Caco-2 (cell line): ENCODE data around the gene MLPH. TPM values are rescaled to one million over a fixed set of nuclear protein-coding genes. Genes with fewer than 3 reads are reported as not detected.
A peak's percentile ranks its signal among the peaks of the same experiment; 100 is the strongest.

Source experiments
- BruUV-seq: library from RNA; stranded (reverse); fragments of 400-500 nt; replicated peaks from 2 replicates; lab custom pipeline; 2021; lab: Mats Ljungman, UMichigan
- CTCF ChIA-PET: fragments of 300-600 bp; sonication (Branson Sonifier 250); formaldehyde crosslinking; loops from one replicate; lab custom pipeline; 2022; ENCODE audit warnings: antibody characterized with exemption; lab: Charles Lee
- POLR2A ChIA-PET: fragments of 300-600 bp; sonication (Branson Sonifier 250); formaldehyde crosslinking; loops from one replicate; lab custom pipeline; 2022; ENCODE audit warnings: antibody characterized with exemption; lab: Charles Lee
- DNase-seq, 2 experiments: peaks; one replicate each; pipeline versions ENCODE4 v3.0.0 to v3.0.0-alpha.2; 2020 to 2022
- H3K27me3 ChIP-seq: replicated peaks from 2 replicates; pipeline ENCODE4 v1.6.0; 2011; ENCODE audit warnings: low read length; ENCODE audit not compliant: control insufficient read depth, insufficient read depth
- H3K36me3 ChIP-seq: 2 replicates; pipeline ENCODE4 v1.5.1; 2011; ENCODE audit warnings: low read length; ENCODE audit not compliant: control insufficient read depth, insufficient read depth
- H3K4me1 ChIP-seq: fragments of 250-450 bp; sonication (Bioruptor Pico); 2 replicates; pipeline ENCODE4 v1.5.1; 2020; ENCODE audit warnings: mild to moderate bottlenecking
- H3K4me3 ChIP-seq: 2 replicates; pipeline ENCODE4 v1.5.1; 2011; ENCODE audit warnings: low read depth, mild to moderate bottlenecking, control low read depth, low read length
- H3K9me3 ChIP-seq: fragments of 250-450 bp; sonication (Bioruptor Pico); 2 replicates; pipeline ENCODE4 v1.5.1; 2020; ENCODE audit warnings: mild to moderate bottlenecking, moderate library complexity
- H3K27ac Mint-ChIP-seq: one replicate; pipeline ENCODE4 v1.8.0; 2022; ENCODE audit warnings: mixed read lengths; ENCODE audit not compliant: unreplicated experiment
- H3K27me3 Mint-ChIP-seq: one replicate; pipeline ENCODE4 v1.8.0; 2022; ENCODE audit warnings: mixed read lengths; ENCODE audit not compliant: insufficient read depth, unreplicated experiment
- H3K36me3 Mint-ChIP-seq: one replicate; pipeline ENCODE4 v1.8.0; 2022; ENCODE audit warnings: mild to moderate bottlenecking, mixed read lengths; ENCODE audit not compliant: insufficient read depth, unreplicated experiment
- H3K4me1 Mint-ChIP-seq: one replicate; pipeline ENCODE4 v1.8.0; 2022; ENCODE audit warnings: low read depth, mixed read lengths; ENCODE audit not compliant: unreplicated experiment
- H3K4me3 Mint-ChIP-seq: one replicate; pipeline ENCODE4 v1.8.0; 2022; ENCODE audit warnings: mild to moderate bottlenecking, moderate library complexity, mixed read lengths; ENCODE audit not compliant: unreplicated experiment
- H3K9me3 Mint-ChIP-seq: one replicate; pipeline ENCODE4 v1.8.0; 2022; ENCODE audit warnings: mixed read lengths; ENCODE audit not compliant: unreplicated experiment
- intact Hi-C: fragments of 100-400 bp; cut with micrococcal nuclease; formaldehyde crosslinking; loops from one replicate; pipeline ENCODE4 v1.10.0; 2022; ENCODE audit not compliant: unreplicated experiment
- total RNA-seq: library from RNA; stranded (reverse); gene quantifications from 2 replicates; pipeline ENCODE4 v1.2.3, GENCODE V29; 2022
- TF ChIP-seq, protein P1 (sequence below), 2 experiments: fragments of 200-600 bp in 1 of 2; IDR thresholded peaks; 1 replicate in 1 of 2; 2 replicates in 1 of 2; pipeline versions ENCODE4 v1.5.1 to v1.8.0; 2011 to 2022; ENCODE audit warnings: antibody characterized with exemption in 1 of 2, control low read depth in 1 of 2, inconsistent platforms in 1 of 2, low read depth in 1 of 2, low read length in 1 of 2, mild to moderate bottlenecking in 1 of 2, moderate library complexity in 1 of 2; ENCODE audit not compliant: insufficient read depth in 1 of 2, severe bottlenecking in 1 of 2, unreplicated experiment in 1 of 2

The MLPH gene
- total RNA-seq, 1 experiment from 2014 or later, result not detected

DNA sequence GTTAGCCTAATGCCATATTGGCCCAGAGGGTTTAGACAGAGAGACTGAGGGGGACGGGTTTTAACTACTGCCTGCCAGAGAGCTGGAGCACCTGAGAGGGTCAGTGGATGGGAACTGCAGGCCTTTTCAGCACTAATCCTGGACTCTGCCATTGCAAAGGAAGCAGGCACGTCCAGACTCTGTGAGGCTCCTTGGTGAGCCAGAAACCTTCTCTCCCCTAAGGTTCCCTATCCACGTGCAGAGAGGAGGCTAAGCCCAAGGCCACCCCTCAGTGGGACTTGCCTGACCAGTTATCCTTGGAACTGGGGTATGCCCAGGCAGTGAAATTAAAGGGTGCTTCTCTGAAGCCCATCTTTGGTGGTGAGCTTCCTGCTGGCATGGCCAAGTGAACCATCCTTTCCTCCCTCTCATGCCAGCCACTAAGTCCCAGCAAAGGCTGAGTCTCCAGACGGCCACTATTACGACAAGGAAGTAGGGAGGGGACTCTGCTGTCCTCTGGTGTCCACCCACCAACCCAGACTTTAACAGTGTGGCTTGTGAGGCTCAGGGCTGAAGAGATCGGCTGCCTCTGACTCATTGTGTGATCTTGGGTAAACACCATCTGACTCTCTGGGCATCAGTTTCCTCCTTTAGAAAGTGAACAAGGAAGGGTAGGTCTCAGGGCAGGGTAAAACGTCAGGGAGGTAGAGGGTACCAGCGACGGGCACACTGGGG is 3.9 kb upstream of the MLPH start:
- Mint-ChIP-seq H3K4me3 (no peak overlapping the region), H3K9me3 (no peaks in the 10 kb centered on the region)
- no TSS peak for BruUV-seq

GRCh38 chr2:237485304-237485703 is 1.7 kb upstream of the MLPH start:
- peaks cover 6% of the 10 kb centered on the region for H3K27me3 Mint-ChIP-seq
- no peaks in the 10 kb centered on the region for H3K4me1 Mint-ChIP-seq
- Histone ChIP-seq H3K4me1 (no peaks in the 10 kb centered on the region), H3K27me3 (no peaks in the 10 kb centered on the region; the same call in 1 of the 2 replicates), H3K4me3 (no peak overlapping the region), H3K9me3 (no peaks in the 10 kb centered on the region), H3K36me3 (no peaks in the 10 kb centered on the region)
- ChIA-PET POLR2A (no interaction called here), CTCF (no interaction called here)
- intact Hi-C loops, result no loop called here
- TF ChIP-seq, protein P1, sequence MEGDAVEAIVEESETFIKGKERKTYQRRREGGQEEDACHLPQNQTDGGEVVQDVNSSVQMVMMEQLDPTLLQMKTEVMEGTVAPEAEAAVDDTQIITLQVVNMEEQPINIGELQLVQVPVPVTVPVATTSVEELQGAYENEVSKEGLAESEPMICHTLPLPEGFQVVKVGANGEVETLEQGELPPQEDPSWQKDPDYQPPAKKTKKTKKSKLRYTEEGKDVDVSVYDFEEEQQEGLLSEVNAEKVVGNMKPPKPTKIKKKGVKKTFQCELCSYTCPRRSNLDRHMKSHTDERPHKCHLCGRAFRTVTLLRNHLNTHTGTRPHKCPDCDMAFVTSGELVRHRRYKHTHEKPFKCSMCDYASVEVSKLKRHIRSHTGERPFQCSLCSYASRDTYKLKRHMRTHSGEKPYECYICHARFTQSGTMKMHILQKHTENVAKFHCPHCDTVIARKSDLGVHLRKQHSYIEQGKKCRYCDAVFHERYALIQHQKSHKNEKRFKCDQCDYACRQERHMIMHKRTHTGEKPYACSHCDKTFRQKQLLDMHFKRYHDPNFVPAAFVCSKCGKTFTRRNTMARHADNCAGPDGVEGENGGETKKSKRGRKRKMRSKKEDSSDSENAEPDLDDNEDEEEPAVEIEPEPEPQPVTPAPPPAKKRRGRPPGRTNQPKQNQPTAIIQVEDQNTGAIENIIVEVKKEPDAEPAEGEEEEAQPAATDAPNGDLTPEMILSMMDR (IDR thresholded peaks at IDR 0.05; ENCODE audit: insufficient read depth in 1 of 2, low read depth in 1 of 2, low read length in 1 of 2, severe bottlenecking in 1 of 2, unreplicated experiment in 1 of 2), result no peak
- no peaks in the 10 kb centered on the region for H3K9me3 Mint-ChIP-seq
- no peak for DNase-seq
- no peaks in the 10 kb centered on the region for H3K36me3 Mint-ChIP-seq
- no peak overlapping the region for H3K4me3 Mint-ChIP-seq
- BruUV-seq, result no TSS peak
- H3K27ac Mint-ChIP-seq, result no peak overlapping the region

More for the DNA sequence above, 3.9 kb upstream of the MLPH start:
- DNase-seq, result no peak
- H3K36me3 Mint-ChIP-seq, result no peaks in the 10 kb centered on the region
- POLR2A ChIA-PET, result no interaction called here
- Histone ChIP-seq H3K9me3 (no peaks in the 10 kb centered on the region), H3K4me1 (no peaks in the 10 kb centered on the region), H3K36me3 (no peaks in the 10 kb centered on the region), H3K4me3 (no peak overlapping the region), H3K27me3 (no peaks in the 10 kb centered on the region; the same call in 1 of the 2 replicates)
- H3K27me3 Mint-ChIP-seq, result peaks cover 11% of the 10 kb centered on the region
- H3K4me1 Mint-ChIP-seq, result no peaks in the 10 kb centered on the region
- H3K27ac Mint-ChIP-seq, result no peak overlapping the region
- TF ChIP-seq, protein P1 (IDR thresholded peaks at IDR 0.05; ENCODE audit: insufficient read depth in 1 of 2, low read depth in 1 of 2, low read length in 1 of 2, severe bottlenecking in 1 of 2, unreplicated experiment in 1 of 2), result no peak
- intact Hi-C loops, result no loop called here
- CTCF ChIA-PET, result no interaction called here

GRCh38 chr2:237485844-237486243 is 1.2 kb upstream of the MLPH start:
- Mint-ChIP-seq H3K27me3 (peaks cover 4% of the 10 kb centered on the region), H3K27ac (no peak overlapping the region), H3K4me1 (no peaks in the 10 kb centered on the region), H3K4me3 (peak overlapping the region; percentile 46), H3K9me3 (no peaks in the 10 kb centered on the region), H3K36me3 (no peaks in the 10 kb centered on the region)
- no peaks in the 10 kb centered on the region; the same call in 1 of the 2 replicates for H3K27me3 ChIP-seq
- TF ChIP-seq, protein P1 (IDR thresholded peaks at IDR 0.05; ENCODE audit: insufficient read depth in 1 of 2, low read depth in 1 of 2, low read length in 1 of 2, severe bottlenecking in 1 of 2, unreplicated experiment in 1 of 2), result no peak
- H3K9me3 ChIP-seq, result no peaks in the 10 kb centered on the region
- no peak overlapping the region for H3K4me3 ChIP-seq
- no peaks in the 10 kb centered on the region for H3K4me1 ChIP-seq
- no peak for DNase-seq
- no peaks in the 10 kb centered on the region for H3K36me3 ChIP-seq
- POLR2A ChIA-PET, result no interaction called here
- CTCF ChIA-PET, result interaction anchor here (1.0 kb wide), 1 partner anchor 86 kb away, joined by 3 read pairs; no protein-coding TSS in a partner anchor
- intact Hi-C loops, result no loop called here
- BruUV-seq, result no TSS peak
